Measurements from ENCODE around the gene TNFRSF12A. TPM values are rescaled to one million over a fixed set of nuclear protein-coding genes. Genes with fewer than 3 reads are reported as not detected.

The TNFRSF12A gene
- total and polyA plus RNA-seq, 9 of the 15 experiments (the other 6 are each of a cell fraction or from before 2014, with no cell fraction given), result 0.41 to 61.8 (median 26.5) TPM

DNA sequence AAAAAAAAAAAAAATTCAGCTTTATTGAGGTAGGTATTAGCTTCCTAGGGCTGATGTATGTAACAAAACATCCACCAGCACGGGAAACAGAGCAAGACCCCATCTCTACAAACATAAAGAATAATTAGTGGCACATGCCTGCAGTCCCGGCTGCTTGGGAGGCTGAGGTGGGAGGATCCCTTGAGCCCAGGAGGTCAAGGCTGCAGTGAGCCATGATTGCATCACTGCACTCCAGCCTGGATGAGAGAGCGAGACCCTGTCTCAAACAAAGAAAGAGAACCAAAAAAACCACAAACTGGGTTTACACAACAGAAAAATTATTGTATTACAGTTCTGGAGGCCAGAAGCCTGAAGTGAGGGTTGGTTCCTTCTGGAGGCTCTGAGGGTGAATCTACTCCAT is 22.2 kb downstream of the TNFRSF12A start:
- no TSS peak for BruUV-seq (replicated peaks)
- POLR2A ChIA-PET, result no interaction called here
- peaks cover 0 to 24% of the 10 kb centered on the region in 2 experiments; a peak in 3 of 5 replicates for H3K4me1 ChIP-seq (replicated peaks in 1 of 2; ENCODE audit: control insufficient read depth in 2 of 2, insufficient read depth in 2 of 2, low read length in 2 of 2)

More for the DNA sequence above, 22.2 kb downstream of the TNFRSF12A start:
- H3K9ac ChIP-seq (ENCODE audit: insufficient read depth in 1 of 2, low read depth in 2 of 2, low read length in 2 of 2), result no peak overlapping the region
- no peak overlapping the region for H3K27ac ChIP-seq (ENCODE audit: extremely low read depth, low read depth, low read length)
- H3K27me3 ChIP-seq (ENCODE audit: control insufficient read depth in 2 of 2, insufficient read depth in 2 of 2, low read length in 2 of 2), result peaks cover 43 to 73% of the 10 kb centered on the region in 2 experiments
- H3K9me1 ChIP-seq (ENCODE audit: control insufficient read depth, insufficient read depth, low read length), result no peaks in the 10 kb centered on the region
- DNase-seq (ENCODE audit: extremely low read depth in 1 of 4, low spot score in 3 of 4) (no peak), ATAC-seq (no peak), FAIRE-seq (no peak)
- TF ChIP-seq CEBPG (CRISPR knock-in tag; IDR thresholded peaks at IDR 0.05), result peak; percentile 73
- peak in 1 of 2 experiments; percentile 60; a peak in 2 of 4 replicates for TF ChIP-seq CEBPG (tag; conservative IDR thresholded peaks at IDR 0.05 in 1 of 2, IDR thresholded peaks at IDR 0.05 in 1 of 2)
- TF ChIP-seq RCOR1 (IDR thresholded peaks at IDR 0.05; ENCODE audit: borderline replicate concordance in 1 of 2, low read depth in 2 of 2, low read length in 2 of 2), result no peak
- no peak for TF ChIP-seq ARHGAP35 (IDR thresholded peaks at IDR 0.05; ENCODE audit: partially characterized antibody)
- TF ChIP-seq, protein P1, sequence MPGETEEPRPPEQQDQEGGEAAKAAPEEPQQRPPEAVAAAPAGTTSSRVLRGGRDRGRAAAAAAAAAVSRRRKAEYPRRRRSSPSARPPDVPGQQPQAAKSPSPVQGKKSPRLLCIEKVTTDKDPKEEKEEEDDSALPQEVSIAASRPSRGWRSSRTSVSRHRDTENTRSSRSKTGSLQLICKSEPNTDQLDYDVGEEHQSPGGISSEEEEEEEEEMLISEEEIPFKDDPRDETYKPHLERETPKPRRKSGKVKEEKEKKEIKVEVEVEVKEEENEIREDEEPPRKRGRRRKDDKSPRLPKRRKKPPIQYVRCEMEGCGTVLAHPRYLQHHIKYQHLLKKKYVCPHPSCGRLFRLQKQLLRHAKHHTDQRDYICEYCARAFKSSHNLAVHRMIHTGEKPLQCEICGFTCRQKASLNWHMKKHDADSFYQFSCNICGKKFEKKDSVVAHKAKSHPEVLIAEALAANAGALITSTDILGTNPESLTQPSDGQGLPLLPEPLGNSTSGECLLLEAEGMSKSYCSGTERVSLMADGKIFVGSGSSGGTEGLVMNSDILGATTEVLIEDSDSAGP (CRISPR knock-in tag; IDR thresholded peaks at IDR 0.05), result no peak
- TF ChIP-seq, protein P2, sequence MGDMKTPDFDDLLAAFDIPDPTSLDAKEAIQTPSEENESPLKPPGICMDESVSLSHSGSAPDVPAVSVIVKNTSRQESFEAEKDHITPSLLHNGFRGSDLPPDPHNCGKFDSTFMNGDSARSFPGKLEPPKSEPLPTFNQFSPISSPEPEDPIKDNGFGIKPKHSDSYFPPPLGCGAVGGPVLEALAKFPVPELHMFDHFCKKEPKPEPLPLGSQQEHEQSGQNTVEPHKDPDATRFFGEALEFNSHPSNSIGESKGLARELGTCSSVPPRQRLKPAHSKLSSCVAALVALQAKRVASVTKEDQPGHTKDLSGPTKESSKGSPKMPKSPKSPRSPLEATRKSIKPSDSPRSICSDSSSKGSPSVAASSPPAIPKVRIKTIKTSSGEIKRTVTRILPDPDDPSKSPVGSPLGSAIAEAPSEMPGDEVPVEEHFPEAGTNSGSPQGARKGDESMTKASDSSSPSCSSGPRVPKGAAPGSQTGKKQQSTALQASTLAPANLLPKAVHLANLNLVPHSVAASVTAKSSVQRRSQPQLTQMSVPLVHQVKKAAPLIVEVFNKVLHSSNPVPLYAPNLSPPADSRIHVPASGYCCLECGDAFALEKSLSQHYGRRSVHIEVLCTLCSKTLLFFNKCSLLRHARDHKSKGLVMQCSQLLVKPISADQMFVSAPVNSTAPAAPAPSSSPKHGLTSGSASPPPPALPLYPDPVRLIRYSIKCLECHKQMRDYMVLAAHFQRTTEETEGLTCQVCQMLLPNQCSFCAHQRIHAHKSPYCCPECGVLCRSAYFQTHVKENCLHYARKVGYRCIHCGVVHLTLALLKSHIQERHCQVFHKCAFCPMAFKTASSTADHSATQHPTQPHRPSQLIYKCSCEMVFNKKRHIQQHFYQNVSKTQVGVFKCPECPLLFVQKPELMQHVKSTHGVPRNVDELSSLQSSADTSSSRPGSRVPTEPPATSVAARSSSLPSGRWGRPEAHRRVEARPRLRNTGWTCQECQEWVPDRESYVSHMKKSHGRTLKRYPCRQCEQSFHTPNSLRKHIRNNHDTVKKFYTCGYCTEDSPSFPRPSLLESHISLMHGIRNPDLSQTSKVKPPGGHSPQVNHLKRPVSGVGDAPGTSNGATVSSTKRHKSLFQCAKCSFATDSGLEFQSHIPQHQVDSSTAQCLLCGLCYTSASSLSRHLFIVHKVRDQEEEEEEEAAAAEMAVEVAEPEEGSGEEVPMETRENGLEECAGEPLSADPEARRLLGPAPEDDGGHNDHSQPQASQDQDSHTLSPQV (IDR thresholded peaks at IDR 0.05), result no peak
- no peak for TF ChIP-seq ZBTB17 (CRISPR knock-in tag; IDR thresholded peaks at IDR 0.05)
- TF ChIP-seq, protein P3, sequence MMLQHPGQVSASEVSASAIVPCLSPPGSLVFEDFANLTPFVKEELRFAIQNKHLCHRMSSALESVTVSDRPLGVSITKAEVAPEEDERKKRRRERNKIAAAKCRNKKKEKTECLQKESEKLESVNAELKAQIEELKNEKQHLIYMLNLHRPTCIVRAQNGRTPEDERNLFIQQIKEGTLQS (IDR thresholded peaks at IDR 0.05), result peak; percentile 78
- TF ChIP-seq, protein P3 (CRISPR knock-in tag; conservative IDR thresholded peaks at IDR 0.05), result no peak
- no peak for TF ChIP-seq ZNF212 (CRISPR knock-in tag; IDR thresholded peaks at IDR 0.05)
- TF ChIP-seq ZNF740 (CRISPR knock-in tag; IDR thresholded peaks at IDR 0.05), result no peak
- no peak for TF ChIP-seq ZNF740 (tag; IDR thresholded peaks at IDR 0.05)
- TF ChIP-seq C11orf30 (IDR thresholded peaks at IDR 0.05; ENCODE audit: low read depth), result no peak
- no peak for TF ChIP-seq MCM3 (IDR thresholded peaks at IDR 0.05)
- no peak for TF ChIP-seq ZEB2 (IDR thresholded peaks at IDR 0.05)
- TF ChIP-seq PRMT5 (CRISPR knock-in tag; IDR thresholded peaks at IDR 0.05), result no peak
- peak; percentile 53 for TF ChIP-seq CEBPB (tag; IDR thresholded peaks at IDR 0.05)
- TF ChIP-seq FOXA1 (IDR thresholded peaks at IDR 0.05; ENCODE audit: borderline replicate concordance), result no peak
- H3K4me2 ChIP-seq (ENCODE audit: insufficient read depth, low read length), result no peak overlapping the region
- H4K20me1 ChIP-seq (replicated peaks; ENCODE audit: control insufficient read depth, insufficient read depth, low read length), result peaks cover 8% of the 10 kb centered on the region; the same call in 1 of the 2 replicates
- no peaks in the 10 kb centered on the region for H3K9me3 ChIP-seq (replicated peaks; ENCODE audit: control insufficient read depth, insufficient read depth, low read depth, low read length)
- no peak overlapping the region for H3K4me3 ChIP-seq
- 8% methylated on average over 3 of the region's 3 CpGs for WGBS (ENCODE audit: insufficient coverage, low coverage, missing lambda C conversion rate)
- no peaks in the 10 kb centered on the region for H3K36me3 ChIP-seq (ENCODE audit: control insufficient read depth, insufficient read depth, low read length)
- intact Hi-C loops (cut with micrococcal nuclease), result no loop called here
- no peak overlapping the region for H2AFZ ChIP-seq (ENCODE audit: low read depth, low read length)
- CTCF ChIA-PET (ENCODE audit: low intra/inter-chr PET ratio), result no interaction called here
- no peaks in the 10 kb centered on the region for H3K79me2 ChIP-seq (ENCODE audit: control insufficient read depth, insufficient read depth, low read length)
- in situ Hi-C loops (cut with MboI), result no loop called here

Data from K562 (cell line).